Endometrial microvascular endothelial cells (primary cell): ENCODE results near the gene MCAT. TPM values are rescaled to one million over a fixed set of nuclear protein-coding genes. Genes with fewer than 3 reads are reported as not detected.
"Not testable (repeated sequence)": the region's sequence is repeated elsewhere in the genome, so short reads cannot be mapped to it uniquely, and the experiment has no call there.

Source experiments
- in situ Hi-C: cut with HindIII; loops from 2 replicates; pipeline ENCODE4 v1.10.0; 2017; ENCODE audit warnings: low sequenced_read_pairs, low pct_unique_long_range_greater_than_20kb; ENCODE audit errors: inconsistent ontology term
- total RNA-seq: library from RNA; depleted of rRNA; stranded (reverse); fragments of >200 nt; gene quantifications from one replicate; pipeline ENCODE4 v1.2.3, GENCODE V29; 2015; ENCODE audit errors: inconsistent ontology term

The MCAT gene
- total RNA-seq, 1 donor from 2014 or later = 35.1 TPM

GRCh38 chr22:43157874-43158546 lies 14.8 kb upstream of the MCAT start:
- in situ Hi-C loops = no loop called here

GRCh38 chr22:43156413-43156812 lies 13.2 kb upstream of the MCAT start:
- in situ Hi-C loops = no loop called here

- in situ Hi-C loops = no loop called here
Measured at GRCh38 chr22:43155789-43156188, 12.6 kb upstream of the MCAT start.

GRCh38 chr22:43154887-43155536 lies 11.8 kb upstream of the MCAT start:
- in situ Hi-C loops = no loop called here

- in situ Hi-C loops = no loop called here
Measured at GRCh38 chr22:43153899-43154298, 10.7 kb upstream of the MCAT start.

- in situ Hi-C loops = no loop called here
Measured at GRCh38 chr22:43152357-43153071, 9.3 kb upstream of the MCAT start.

GRCh38 chr22:43152003-43152356 lies 8.8 kb upstream of the MCAT start:
- in situ Hi-C loops = no loop called here

GRCh38 chr22:43151251-43152002 lies 8.2 kb upstream of the MCAT start, which contains the start of gene TSPO:
Gene TSPO (plus strand): TSS chr22:43151559. CDS start chr22:43159239, 7,680 bp downstream.
- in situ Hi-C loops = no loop called here

- in situ Hi-C loops = no loop called here
Measured at GRCh38 chr22:43150731-43151206, 7.6 kb upstream of the MCAT start.

- in situ Hi-C loops = no loop called here
Measured at GRCh38 chr22:43148581-43148980, 5.4 kb upstream of the MCAT start.

GRCh38 chr22:43147821-43148220 lies 4.6 kb upstream of the MCAT start:
- in situ Hi-C loops = no loop called here

- in situ Hi-C loops = not testable (repeated sequence)
Measured at GRCh38 chr22:43146332-43146731, 3.1 kb upstream of the MCAT start.

GRCh38 chr22:43145371-43145770 lies 2.2 kb upstream of the MCAT start:
- in situ Hi-C loops = not testable (repeated sequence)

GRCh38 chr22:43144949-43145348 lies 1.8 kb upstream of the MCAT start:
- in situ Hi-C loops = no loop called here

- in situ Hi-C loops = no loop called here
Measured at GRCh38 chr22:43136801-43137200, 6.4 kb downstream of the MCAT start.

- in situ Hi-C loops = no loop called here
Measured at GRCh38 chr22:43136255-43136654, 6.9 kb downstream of the MCAT start.

- in situ Hi-C loops = no loop called here
Measured at GRCh38 chr22:43135565-43135964, 7.6 kb downstream of the MCAT start.

- in situ Hi-C loops = no loop called here
Measured at GRCh38 chr22:43134553-43134952, 8.6 kb downstream of the MCAT start.

- in situ Hi-C loops = no loop called here
Measured at GRCh38 chr22:43133401-43133800, 9.8 kb downstream of the MCAT start.
